SU-DHL-6 (cell line): Measurements from ENCODE around the gene SLC44A3.

Source experiments
- CTCF ChIP-seq: fragments of 200-600 bp; sonication (generic); IDR thresholded peaks from one replicate; pipeline ENCODE4 v1.5.1; 2017; ENCODE audit warnings: antibody characterized with exemption, mild to moderate bottlenecking, low read length, moderate library complexity; ENCODE audit not compliant: insufficient read depth, poor library complexity, severe bottlenecking
- EZH2phosphoT487 ChIP-seq: fragments of 200-600 bp; sonication (generic), shearing (Covaris generic); conservative IDR thresholded peaks from 2 replicates; pipeline ENCODE4 v1.6.1; 2018; ENCODE audit warnings: mild to moderate bottlenecking, antibody characterized with exemption, low read length, moderate library complexity, mixed read lengths

DNA sequence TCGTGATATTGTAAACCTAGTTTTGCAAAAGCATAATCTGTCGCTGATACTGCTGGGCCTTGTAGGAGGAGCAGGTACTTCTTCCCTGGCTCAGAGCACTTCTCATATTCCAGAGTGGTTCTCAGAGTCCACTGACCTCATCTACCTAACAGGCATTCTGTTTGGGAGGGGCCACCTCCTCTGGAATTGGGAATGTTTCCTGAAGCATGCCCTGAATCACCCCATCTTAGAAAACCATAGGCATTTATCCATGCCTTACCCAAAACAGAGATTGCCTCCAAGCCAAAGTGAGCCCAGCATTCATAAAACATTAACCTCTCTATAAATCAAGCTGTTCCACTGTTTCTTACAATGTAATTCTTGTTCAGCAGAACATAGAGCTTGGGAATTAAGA lies 35.1 kb downstream of the SLC44A3 start:
- no peak for TF ChIP-seq CTCF
- no peak for TF ChIP-seq EZH2phosphoT487
